Neutrophil (primary cell): ENCODE data around the gene TP53BP2.

Source experiments
- H3K27ac ChIP-seq: fragments of 200-600 bp; sonication (generic); 2 replicates; pipeline ENCODE4 v1.5.1; 2016; ENCODE audit warnings: mild to moderate bottlenecking, moderate library complexity
- H3K27me3 ChIP-seq: fragments of 200-600 bp; sonication (generic); 2 replicates; pipeline ENCODE4 v1.6.0; 2016; ENCODE audit warnings: mild to moderate bottlenecking
- H3K36me3 ChIP-seq: fragments of 200-600 bp; sonication (generic); 2 replicates; pipeline ENCODE4 v1.5.1; 2017
- H3K4me1 ChIP-seq, 2 experiments: fragments of 200-600 bp in 1 of 2; sonication (generic) in 1 of 2; 1 replicate in 1 of 2; 2 replicates in 1 of 2; pipeline versions ENCODE4 v1.5.1 to v1.6.1; 2013 to 2016; ENCODE audit warnings: low read depth in 1 of 2, low read length in 1 of 2, mild to moderate bottlenecking in 1 of 2, moderate library complexity in 1 of 2; ENCODE audit not compliant: control insufficient read depth in 1 of 2, insufficient read depth in 1 of 2
- H3K4me3 ChIP-seq, 2 experiments: fragments of 200-600 bp in 1 of 2; sonication (generic) in 1 of 2; 1 replicate in 1 of 2; 2 replicates in 1 of 2; pipeline ENCODE4 v1.5.1; 2013 to 2016; ENCODE audit warnings: low read depth in 1 of 2, low read length in 1 of 2, mild to moderate bottlenecking in 1 of 2, moderate library complexity in 1 of 2
- H3K9me3 ChIP-seq: fragments of 200-600 bp; sonication (generic); 2 replicates; pipeline ENCODE4 v1.5.1; 2016
- CTCF ChIP-seq: fragments of 200-600 bp; sonication (generic); IDR thresholded peaks from 2 replicates; pipeline ENCODE4 v1.5.1; 2016; ENCODE audit warnings: antibody characterized with exemption

The TP53BP2 gene

GRCh38 chr1:223837687-223838086 lies 8.1 kb downstream of the TP53BP2 start:
- no peak for TF ChIP-seq CTCF
- Histone ChIP-seq H3K27ac (peak overlapping the region; percentile 15), H3K27me3 (no peaks in the 10 kb centered on the region), H3K4me3 (no peak overlapping the region), H3K36me3 (no peaks in the 10 kb centered on the region), H3K4me1 (peaks cover 48 to 55% of the 10 kb centered on the region in 2 experiments), H3K9me3 (no peaks in the 10 kb centered on the region)

- H3K9me3 ChIP-seq, result no peaks in the 10 kb centered on the region
- no peaks in the 10 kb centered on the region for H3K27me3 ChIP-seq
- H3K36me3 ChIP-seq, result no peaks in the 10 kb centered on the region
- peaks cover 53 to 60% of the 10 kb centered on the region in 2 experiments for H3K4me1 ChIP-seq
- TF ChIP-seq CTCF, result no peak
- H3K27ac ChIP-seq, result peak overlapping the region; percentile 15
- H3K4me3 ChIP-seq, result no peak overlapping the region
These were observed 8.5 kb downstream of the TP53BP2 start for GRCh38 chr1:223837206-223837605.

GRCh38 chr1:223836586-223836985 lies 9.2 kb downstream of the TP53BP2 start:
- H3K9me3 ChIP-seq, result no peaks in the 10 kb centered on the region
- no peak for TF ChIP-seq CTCF
- peaks cover 59 to 66% of the 10 kb centered on the region in 2 experiments for H3K4me1 ChIP-seq
- no peaks in the 10 kb centered on the region for H3K27me3 ChIP-seq
- H3K4me3 ChIP-seq, result peak overlapping the region in 1 of 2 experiments; percentile 12
- H3K36me3 ChIP-seq, result no peaks in the 10 kb centered on the region
- peak overlapping the region; percentile 56 for H3K27ac ChIP-seq

GRCh38 chr1:223835754-223836153 lies 10.0 kb downstream of the TP53BP2 start:
- H3K27ac ChIP-seq, result peak overlapping the region; percentile 56
- TF ChIP-seq CTCF, result no peak
- no peaks in the 10 kb centered on the region for H3K27me3 ChIP-seq
- peaks cover 61 to 66% of the 10 kb centered on the region in 2 experiments for H3K4me1 ChIP-seq
- H3K4me3 ChIP-seq, result peak overlapping the region in 1 of 2 experiments; percentile 12
- H3K9me3 ChIP-seq, result no peaks in the 10 kb centered on the region
- no peaks in the 10 kb centered on the region for H3K36me3 ChIP-seq

GRCh38 chr1:223834660-223835263 lies 11.0 kb downstream of the TP53BP2 start:
- Histone ChIP-seq H3K4me3 (no peak overlapping the region), H3K4me1 (peaks cover 61 to 66% of the 10 kb centered on the region in 2 experiments), H3K36me3 (no peaks in the 10 kb centered on the region), H3K27ac (peak overlapping the region; percentile 56), H3K9me3 (no peaks in the 10 kb centered on the region), H3K27me3 (no peaks in the 10 kb centered on the region)
- TF ChIP-seq CTCF, result no peak
